ENCODE measurements around the gene ZNF649. TPM values are rescaled to one million over a fixed set of nuclear protein-coding genes. Genes with fewer than 3 reads are reported as not detected.

The ZNF649 gene
- 147 and 148 TPM in 2 replicates for total RNA-seq (2021)
- long read RNA-seq, transcript ZNF649-201 (5 exons, 3,197 nt): major isoform, 747 of 761 reads
- long read RNA-seq, partial matches to known transcripts: 12 of 761 reads
- long read RNA-seq, other reads (novel, unspliced or antisense): 0 of 761 reads

DNA sequence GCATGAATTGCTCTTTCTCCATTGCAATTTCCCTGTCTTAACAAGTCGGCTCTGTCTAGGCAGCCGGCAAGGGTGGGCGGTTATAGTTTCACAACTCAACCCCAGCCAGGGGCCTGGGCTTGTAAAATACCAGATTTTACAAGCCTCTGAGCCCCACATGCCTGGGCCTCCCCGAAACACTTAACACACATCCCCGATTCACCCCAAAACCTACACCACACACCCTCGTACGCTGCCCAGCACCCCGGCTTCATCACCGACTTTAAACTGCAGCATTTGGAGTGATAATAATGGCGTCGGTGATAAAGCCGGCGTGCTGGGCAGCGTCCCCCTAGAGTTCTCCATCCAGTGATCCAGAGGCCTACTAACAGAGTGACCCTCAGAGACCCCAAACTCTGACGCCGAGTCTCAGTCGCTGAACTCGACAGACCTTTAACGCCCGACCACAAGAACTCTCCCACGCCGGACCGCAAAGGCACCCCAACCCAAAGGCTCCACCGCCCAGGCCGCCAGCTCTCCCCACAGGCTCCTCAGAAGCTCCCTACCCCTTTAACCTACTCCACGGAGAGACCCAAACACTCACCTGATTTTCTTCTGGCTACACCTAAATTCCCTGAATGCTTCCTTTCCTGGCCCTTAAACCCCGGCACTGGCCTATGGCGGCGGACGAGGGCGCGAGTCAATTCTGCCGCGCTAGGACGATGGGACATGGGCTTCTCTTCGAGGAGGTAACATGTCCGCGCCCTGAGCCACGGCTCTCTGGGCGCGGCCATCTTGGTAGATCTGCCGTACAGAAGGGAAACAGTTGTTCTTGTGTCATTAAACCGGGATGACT is at the start of gene ZNF649:
Gene ZNF649 (minus strand): TSS at position 687 of the 835 bp plus-strand sequence. CDS start 4,910 bp downstream, outside the sequence.
- H3K9ac ChIP-seq (ENCODE audit: extremely low read depth, insufficient read length, low read length): peak within 1 kb of the TSS; percentile 99
- H3K27ac ChIP-seq (ENCODE audit: insufficient read length, low read depth, low read length): peak within 1 kb of the TSS; percentile 97
- TF ChIP-seq, protein P1, sequence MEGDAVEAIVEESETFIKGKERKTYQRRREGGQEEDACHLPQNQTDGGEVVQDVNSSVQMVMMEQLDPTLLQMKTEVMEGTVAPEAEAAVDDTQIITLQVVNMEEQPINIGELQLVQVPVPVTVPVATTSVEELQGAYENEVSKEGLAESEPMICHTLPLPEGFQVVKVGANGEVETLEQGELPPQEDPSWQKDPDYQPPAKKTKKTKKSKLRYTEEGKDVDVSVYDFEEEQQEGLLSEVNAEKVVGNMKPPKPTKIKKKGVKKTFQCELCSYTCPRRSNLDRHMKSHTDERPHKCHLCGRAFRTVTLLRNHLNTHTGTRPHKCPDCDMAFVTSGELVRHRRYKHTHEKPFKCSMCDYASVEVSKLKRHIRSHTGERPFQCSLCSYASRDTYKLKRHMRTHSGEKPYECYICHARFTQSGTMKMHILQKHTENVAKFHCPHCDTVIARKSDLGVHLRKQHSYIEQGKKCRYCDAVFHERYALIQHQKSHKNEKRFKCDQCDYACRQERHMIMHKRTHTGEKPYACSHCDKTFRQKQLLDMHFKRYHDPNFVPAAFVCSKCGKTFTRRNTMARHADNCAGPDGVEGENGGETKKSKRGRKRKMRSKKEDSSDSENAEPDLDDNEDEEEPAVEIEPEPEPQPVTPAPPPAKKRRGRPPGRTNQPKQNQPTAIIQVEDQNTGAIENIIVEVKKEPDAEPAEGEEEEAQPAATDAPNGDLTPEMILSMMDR (conservative IDR thresholded peaks at IDR 0.05): no peak
- H2BK15ac ChIP-seq (ENCODE audit: low read depth, low read length): no peak within 1 kb of the TSS
- peaks cover 29% of the 10 kb centered on the region for H3K9me3 ChIP-seq (ENCODE audit: control insufficient read depth, low read depth, low read length)
- H3T11ph ChIP-seq (ENCODE audit: low read length): peak within 1 kb of the TSS; percentile 89
- Mint-ChIP-seq H3K4me1 (peaks cover 53 to 55% of the 10 kb centered on the region in 2 experiments), H3K27me3 (ENCODE audit: low read depth) (no peaks in the 10 kb centered on the region; the same call in 1 of the 2 replicates), H3K27ac (peak within 1 kb of the TSS; percentile 93 to 100 (median 99)), H3K9me3 (peaks cover 50 to 91% of the 10 kb centered on the region in 2 experiments), H3K36me3 (ENCODE audit: insufficient read depth in 1 of 3, low read depth in 3 of 3) (peaks cover 53 to 67% (median 60%) of the 10 kb centered on the region in 3 experiments), H3K4me3 (peak within 1 kb of the TSS; percentile 98 to 99)
- H3K27me3 ChIP-seq (ENCODE audit: insufficient read depth, low read length): no peaks in the 10 kb centered on the region
- peaks cover 23% of the 10 kb centered on the region for H3K23me2 ChIP-seq (ENCODE audit: insufficient read length, low read depth, low read length, poor library complexity, severe bottlenecking)
- H4K20me1 ChIP-seq (ENCODE audit: control insufficient read depth, insufficient read depth, insufficient read length): peaks cover 3% of the 10 kb centered on the region
- H2BK5ac ChIP-seq (ENCODE audit: insufficient read length, low read length): peak within 1 kb of the TSS; percentile 88
- peak within 1 kb of the TSS; percentile 98 for H3K18ac ChIP-seq (ENCODE audit: insufficient read length, low read depth, low read length)
- H3K14ac ChIP-seq (ENCODE audit: insufficient read depth, low read length): peak within 1 kb of the TSS; percentile 99
- H3K4ac ChIP-seq (ENCODE audit: low read depth, low read length): peak within 1 kb of the TSS; percentile 36; the same call in 1 of the 2 replicates
- peaks cover 48% of the 10 kb centered on the region for H3K79me2 ChIP-seq (ENCODE audit: insufficient read depth, low read length)
- no peak within 1 kb of the TSS for H2BK12ac ChIP-seq (ENCODE audit: insufficient read length, low read depth, low read length)
- DNase-seq: peak; percentile 87
- H4K5ac ChIP-seq (ENCODE audit: insufficient read length, low read depth, low read length): peak within 1 kb of the TSS; percentile 74
- H2AFZ ChIP-seq (ENCODE audit: low read length): no peak within 1 kb of the TSS
- peaks cover 3% of the 10 kb centered on the region for H3K79me1 ChIP-seq (ENCODE audit: insufficient read depth, low read depth, low read length, poor library complexity, severe bottlenecking)
- H3K56ac ChIP-seq (ENCODE audit: insufficient read length, low read depth, low read length): peak within 1 kb of the TSS; percentile 98
- H3K4me1 ChIP-seq (ENCODE audit: insufficient read depth, low read length): peaks cover 10% of the 10 kb centered on the region; the same call in 1 of the 2 replicates
- H2AK5ac ChIP-seq (ENCODE audit: insufficient read length, low read length): peak within 1 kb of the TSS; percentile 78
- H2BK120ac ChIP-seq (ENCODE audit: low read depth, low read length, poor library complexity, severe bottlenecking): peak within 1 kb of the TSS; percentile 24
- H4K8ac ChIP-seq (replicated peaks; ENCODE audit: insufficient read length, low read depth, low read length): no peak within 1 kb of the TSS
- H2BK20ac ChIP-seq (ENCODE audit: low read depth, low read length, poor library complexity, severe bottlenecking): peak within 1 kb of the TSS; percentile 90
- peak within 1 kb of the TSS; percentile 97 for H3K4me2 ChIP-seq (ENCODE audit: insufficient read depth, insufficient read length, low read length)
- WGBS (ENCODE audit: extremely low coverage, insufficient read length, low lambda C conversion rate): no CpG with 5 or more reads among the region's 43 CpGs
- H3K23ac ChIP-seq (ENCODE audit: insufficient read length, low read depth, low read length): no peak within 1 kb of the TSS
- peak within 1 kb of the TSS; percentile 89 for H4K91ac ChIP-seq (ENCODE audit: insufficient read length, low read depth, low read length)

Data from H9 (cell line).